GM12878 (cell line): ENCODE results near the gene MTHFD1L.

Experiments
- CTCF ChIP-seq, 3 experiments: IDR thresholded peaks in 2 of 3; conservative IDR thresholded peaks in 1 of 3; 2 replicates each; pipeline ENCODE4 v1.5.1; 2011; ENCODE audit warnings: low read depth in 3 of 3, low read length in 3 of 3, mild to moderate bottlenecking in 3 of 3, control low read depth in 2 of 3, moderate library complexity in 2 of 3, inconsistent platforms in 1 of 3, mixed read lengths in 1 of 3; ENCODE audit not compliant: control insufficient read depth in 2 of 3, insufficient read depth in 1 of 3; ENCODE audit errors: extremely low read depth in 1 of 3
- ELK1 ChIP-seq: IDR thresholded peaks from 2 replicates; pipeline ENCODE4 v1.6.1; 2012; ENCODE audit warnings: low read depth, low read length, improper control_type of control experiment
- FOS ChIP-seq: IDR thresholded peaks from 3 replicates; pipeline ENCODE4 v1.6.1; 2011; ENCODE audit warnings: borderline replicate concordance; ENCODE audit not compliant: insufficient read length; ENCODE audit errors: extremely low read depth
- FOXM1 ChIP-seq: IDR thresholded peaks from 2 replicates; pipeline ENCODE4 v1.6.1; 2012; ENCODE audit warnings: low read depth, mild to moderate bottlenecking, inconsistent platforms, low read length, moderate library complexity
- GABPA ChIP-seq: IDR thresholded peaks from 2 replicates; pipeline ENCODE4 v1.6.1; 2014; ENCODE audit warnings: antibody characterized with exemption, low read depth, mild to moderate bottlenecking, inconsistent platforms
- KDM1A ChIP-seq: fragments of 200-600 bp; sonication (generic); IDR thresholded peaks from 2 replicates; pipeline ENCODE4 v1.6.1; 2016; ENCODE audit warnings: borderline replicate concordance
- MAX ChIP-seq: IDR thresholded peaks from 2 replicates; pipeline ENCODE4 v1.6.1; 2012; ENCODE audit warnings: low read depth, low read length, improper control_type of control experiment
- MEF2A ChIP-seq: IDR thresholded peaks from 2 replicates; pipeline ENCODE4 v1.6.1; 2011; ENCODE audit warnings: low read depth, mild to moderate bottlenecking, low read length, moderate library complexity; ENCODE audit not compliant: insufficient read depth
- SP1 ChIP-seq: IDR thresholded peaks from one replicate; pipeline ENCODE4 v1.6.1; 2011; ENCODE audit warnings: low read depth, low read length
- SUPT20H ChIP-seq: IDR thresholded peaks from 2 replicates; pipeline ENCODE4 v1.6.1; 2011; ENCODE audit warnings: low read depth, mild to moderate bottlenecking, low read length, moderate library complexity, borderline replicate concordance; ENCODE audit not compliant: control insufficient read depth
- TAF1 ChIP-seq: IDR thresholded peaks from 2 replicates; pipeline ENCODE4 v1.6.1; 2011; ENCODE audit warnings: mild to moderate bottlenecking, low read depth, low read length, borderline replicate concordance

GRCh38 chr6:151018911-151019782 lies 153.6 kb downstream of the MTHFD1L start:
- TF ChIP-seq FOXM1 (no peak), TAF1 (no peak), CTCF (IDR thresholded peaks at IDR 0.05 in 2 of 3, conservative IDR thresholded peaks at IDR 0.05 in 1 of 3; ENCODE audit: control insufficient read depth in 2 of 3, extremely low read depth in 1 of 3, insufficient read depth in 1 of 3, low read depth in 3 of 3, low read length in 3 of 3) (no peak), FOS (no peak), KDM1A (no peak), SP1 (no peak), MEF2A (no peak), GABPA (no peak), SUPT20H (no peak), ELK1 (no peak), MAX (no peak)
